ENCODE measurements around the gene MICAL1. TPM values are rescaled to one million over a fixed set of nuclear protein-coding genes. Genes with fewer than 3 reads are reported as not detected.

Gene MICAL1
- total RNA-seq, 2 experiments from 2014 or later: 106 to 107 TPM

DNA sequence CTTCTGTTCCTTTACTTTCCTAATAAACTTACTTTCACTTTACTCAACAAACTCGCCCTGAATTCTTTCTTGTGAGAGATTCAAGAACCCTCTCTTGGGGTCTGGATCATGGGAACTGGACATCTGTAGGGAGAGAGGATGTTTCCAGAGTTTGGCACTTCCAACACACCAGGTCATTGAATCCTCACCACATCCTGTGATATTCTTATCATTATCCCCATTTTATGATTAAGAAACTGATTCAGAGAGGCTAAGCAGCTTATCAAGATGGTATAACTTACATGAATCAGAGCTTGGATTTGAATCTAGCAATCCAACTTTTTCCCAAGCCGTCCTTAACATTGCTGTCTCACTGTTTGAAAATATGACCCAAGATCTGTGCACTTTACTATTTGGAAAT lies 30.6 kb downstream of the MICAL1 start:
- no peaks in the 10 kb centered on the region for H3K27me3 Mint-ChIP-seq
- no peaks in the 10 kb centered on the region for H3K36me3 Mint-ChIP-seq (ENCODE audit: low read depth)
- H3K27ac Mint-ChIP-seq: no peak overlapping the region
- Histone ChIP-seq H3K4me3 (ENCODE audit: low read length) (no peak overlapping the region), H3K9me3 (ENCODE audit: control insufficient read depth in 1 of 2, insufficient read depth in 1 of 2, low read length in 2 of 2) (no peaks in the 10 kb centered on the region), H3K36me3 (ENCODE audit: insufficient read depth, low read length) (no peaks in the 10 kb centered on the region), H3K27me3 (ENCODE audit: control insufficient read depth in 1 of 2, insufficient read depth in 2 of 2, low read length in 2 of 2) (no peaks in the 10 kb centered on the region), H3K4me1 (ENCODE audit: insufficient read depth, low read length) (no peaks in the 10 kb centered on the region), H3K27ac (ENCODE audit: low read depth in 1 of 2, low read length in 2 of 2) (no peak overlapping the region)
- CTCF ChIA-PET: no interaction called here
- ATAC-seq (ENCODE audit: poor library complexity) (no peak), DNase-seq (no peak)
- no peaks in the 10 kb centered on the region for H3K4me1 Mint-ChIP-seq (ENCODE audit: low read depth)
- no peaks in the 10 kb centered on the region for H3K9me3 Mint-ChIP-seq
- POLR2A ChIA-PET: no interaction called here
- no peak overlapping the region for H3K4me3 Mint-ChIP-seq
- TF ChIP-seq, protein P1, sequence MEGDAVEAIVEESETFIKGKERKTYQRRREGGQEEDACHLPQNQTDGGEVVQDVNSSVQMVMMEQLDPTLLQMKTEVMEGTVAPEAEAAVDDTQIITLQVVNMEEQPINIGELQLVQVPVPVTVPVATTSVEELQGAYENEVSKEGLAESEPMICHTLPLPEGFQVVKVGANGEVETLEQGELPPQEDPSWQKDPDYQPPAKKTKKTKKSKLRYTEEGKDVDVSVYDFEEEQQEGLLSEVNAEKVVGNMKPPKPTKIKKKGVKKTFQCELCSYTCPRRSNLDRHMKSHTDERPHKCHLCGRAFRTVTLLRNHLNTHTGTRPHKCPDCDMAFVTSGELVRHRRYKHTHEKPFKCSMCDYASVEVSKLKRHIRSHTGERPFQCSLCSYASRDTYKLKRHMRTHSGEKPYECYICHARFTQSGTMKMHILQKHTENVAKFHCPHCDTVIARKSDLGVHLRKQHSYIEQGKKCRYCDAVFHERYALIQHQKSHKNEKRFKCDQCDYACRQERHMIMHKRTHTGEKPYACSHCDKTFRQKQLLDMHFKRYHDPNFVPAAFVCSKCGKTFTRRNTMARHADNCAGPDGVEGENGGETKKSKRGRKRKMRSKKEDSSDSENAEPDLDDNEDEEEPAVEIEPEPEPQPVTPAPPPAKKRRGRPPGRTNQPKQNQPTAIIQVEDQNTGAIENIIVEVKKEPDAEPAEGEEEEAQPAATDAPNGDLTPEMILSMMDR (IDR thresholded peaks at IDR 0.05): no peak
- intact Hi-C loops (cut with DNase I, micrococcal nuclease): no loop called here

DNA sequence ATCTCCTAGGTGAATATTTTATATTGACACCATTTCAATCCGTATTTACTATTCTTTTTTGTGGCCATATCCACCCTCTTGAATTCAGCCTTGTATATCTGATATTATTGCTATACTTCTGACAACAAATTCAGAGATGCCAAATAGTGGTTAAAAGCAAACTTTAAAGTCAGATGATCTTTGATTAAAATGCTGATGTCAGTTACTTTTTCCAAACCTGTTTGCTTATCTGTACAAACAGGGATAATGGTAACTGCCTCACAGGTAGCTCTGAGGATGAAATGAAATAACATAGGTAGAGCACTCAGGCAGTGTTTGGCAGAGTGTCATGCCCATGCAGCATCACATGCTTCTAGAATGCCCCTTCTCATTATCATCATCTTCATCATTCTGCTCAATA lies 34.4 kb downstream of the MICAL1 start:
- Histone ChIP-seq H3K9me3 (ENCODE audit: control insufficient read depth in 1 of 2, insufficient read depth in 1 of 2, low read length in 2 of 2) (no peaks in the 10 kb centered on the region), H3K27me3 (ENCODE audit: control insufficient read depth in 1 of 2, insufficient read depth in 2 of 2, low read length in 2 of 2) (no peaks in the 10 kb centered on the region), H3K27ac (ENCODE audit: low read depth in 1 of 2, low read length in 2 of 2) (no peak overlapping the region), H3K4me1 (ENCODE audit: insufficient read depth, low read length) (no peaks in the 10 kb centered on the region), H3K4me3 (ENCODE audit: low read length) (no peak overlapping the region), H3K36me3 (ENCODE audit: insufficient read depth, low read length) (no peaks in the 10 kb centered on the region)
- CTCF ChIA-PET: no interaction called here
- no peaks in the 10 kb centered on the region for H3K4me1 Mint-ChIP-seq (ENCODE audit: low read depth)
- H3K4me3 Mint-ChIP-seq: no peak overlapping the region
- H3K36me3 Mint-ChIP-seq (ENCODE audit: low read depth): no peaks in the 10 kb centered on the region
- no peak overlapping the region for H3K27ac Mint-ChIP-seq
- H3K27me3 Mint-ChIP-seq: no peaks in the 10 kb centered on the region
- DNase-seq (no peak), ATAC-seq (ENCODE audit: poor library complexity) (no peak)
- intact Hi-C loops (cut with DNase I, micrococcal nuclease): no loop called here
- no peaks in the 10 kb centered on the region for H3K9me3 Mint-ChIP-seq
- TF ChIP-seq, protein P1 (IDR thresholded peaks at IDR 0.05): no peak
- POLR2A ChIA-PET: no interaction called here

DNA sequence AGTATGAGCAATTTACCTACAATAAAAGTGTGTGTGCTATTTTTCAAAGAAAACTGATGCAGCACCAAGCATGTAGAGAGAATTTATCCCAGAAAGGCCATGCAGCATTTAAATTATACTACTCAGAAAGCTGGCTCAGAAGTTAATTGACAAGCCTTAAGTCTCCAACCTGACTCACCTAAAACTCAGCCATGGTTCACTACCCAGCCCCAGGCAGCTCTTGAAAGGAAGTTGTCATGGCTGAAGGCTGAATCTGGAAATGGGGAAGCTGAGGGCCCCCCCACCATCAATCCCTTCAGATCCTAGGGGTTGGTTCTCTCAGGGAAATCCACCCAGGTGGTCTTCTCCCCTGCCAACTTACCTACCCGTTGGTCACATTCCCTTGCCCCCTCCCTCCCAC lies 34.8 kb downstream of the MICAL1 start:
- no peak overlapping the region for H3K27ac ChIP-seq (ENCODE audit: low read depth in 1 of 2, low read length in 2 of 2)
- Mint-ChIP-seq H3K4me1 (ENCODE audit: low read depth) (no peaks in the 10 kb centered on the region), H3K9me3 (no peaks in the 10 kb centered on the region), H3K27ac (no peak overlapping the region), H3K4me3 (no peak overlapping the region), H3K27me3 (no peaks in the 10 kb centered on the region), H3K36me3 (ENCODE audit: low read depth) (no peaks in the 10 kb centered on the region)
- H3K4me1 ChIP-seq (ENCODE audit: insufficient read depth, low read length): no peaks in the 10 kb centered on the region
- no peaks in the 10 kb centered on the region for H3K36me3 ChIP-seq (ENCODE audit: insufficient read depth, low read length)
- H3K9me3 ChIP-seq (ENCODE audit: control insufficient read depth in 1 of 2, insufficient read depth in 1 of 2, low read length in 2 of 2): no peaks in the 10 kb centered on the region
- no peaks in the 10 kb centered on the region for H3K27me3 ChIP-seq (ENCODE audit: control insufficient read depth in 1 of 2, insufficient read depth in 2 of 2, low read length in 2 of 2)
- intact Hi-C loops (cut with DNase I, micrococcal nuclease): no loop called here
- CTCF ChIA-PET: no interaction called here
- TF ChIP-seq, protein P1 (IDR thresholded peaks at IDR 0.05): no peak
- ATAC-seq (ENCODE audit: poor library complexity) (no peak), DNase-seq (no peak)
- no peak overlapping the region for H3K4me3 ChIP-seq (ENCODE audit: low read length)
- POLR2A ChIA-PET: no interaction called here
